ENCODE results near the gene NAGPA.

- TF ChIP-seq EZH2 (IDR thresholded peaks at IDR 0.05) (no peak), CTCF (IDR thresholded peaks at IDR 0.05) (no peak), EZH2phosphoT487 (IDR thresholded peaks at IDR 0.05) (no peak)
Measured at GRCh38 chr16:5016967-5017677, 16.6 kb downstream of the NAGPA start.

All from neural progenitor cell (in vitro differentiated cells).